OCI-LY3 (cell line): ENCODE measurements around the gene MTX2.

Source experiments
- CTCF ChIP-seq: fragments of 200-600, 300-600 bp; sonication (generic); IDR thresholded peaks from 2 replicates; pipeline ENCODE4 v1.5.1; 2014; ENCODE audit warnings: antibody characterized with exemption, low read length, low read depth
- EZH2phosphoT487 ChIP-seq: fragments of 200-600 bp; shearing (Covaris generic); IDR thresholded peaks from 2 replicates; pipeline ENCODE4 v1.6.1; 2018; ENCODE audit warnings: antibody characterized with exemption, mixed run types, low read depth

DNA sequence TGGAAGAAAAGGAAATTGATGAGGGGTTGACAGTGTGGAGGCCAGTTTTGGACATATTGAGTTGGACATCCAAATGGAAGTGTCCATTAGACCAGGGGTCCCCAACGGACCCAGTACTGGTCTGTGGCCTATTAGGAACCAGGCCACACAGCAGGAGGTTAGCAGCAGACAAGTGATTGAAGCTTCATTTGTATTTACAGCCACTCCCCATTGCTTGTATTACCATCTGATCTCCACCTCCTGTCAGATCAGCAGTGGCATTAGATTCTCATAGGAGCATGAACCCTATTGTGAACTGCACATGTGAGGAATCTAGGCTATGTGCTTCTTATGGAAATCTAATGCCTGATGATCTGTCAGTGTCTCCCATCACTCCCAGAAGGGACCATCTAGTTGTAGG, 99.1 kb downstream of the MTX2 start:
- TF ChIP-seq CTCF, result no peak
- TF ChIP-seq EZH2phosphoT487, result no peak
